GM18526 (cell line): Measurements from ENCODE around the gene NAALADL2.

ENCODE experiments used
- POLR2A ChIP-seq: IDR thresholded peaks from 3 replicates; pipeline ENCODE4 v1.6.1; 2011; ENCODE audit not compliant: insufficient read length; ENCODE audit errors: extremely low read depth

The NAALADL2 gene

DNA sequence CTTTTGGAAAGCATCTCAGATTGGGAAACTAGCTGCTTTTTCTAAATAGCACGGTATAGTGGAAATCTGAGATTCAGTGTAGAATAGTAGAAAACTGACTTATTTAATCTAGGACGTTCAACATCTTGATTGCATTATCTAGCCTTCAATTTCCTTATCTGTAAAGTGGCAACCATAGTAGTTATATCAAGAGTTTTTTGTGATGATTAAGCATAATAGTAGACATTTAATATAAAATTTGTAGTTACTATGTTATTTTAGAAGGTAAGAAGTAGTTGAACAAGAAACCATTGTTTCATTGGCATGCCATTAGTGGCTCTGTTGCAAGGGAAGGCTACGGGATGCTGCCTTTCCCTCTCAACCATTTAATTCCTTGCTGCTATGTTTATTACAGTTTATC, 367.3 kb downstream of the NAALADL2 start:
- TF ChIP-seq POLR2A: no peak

DNA sequence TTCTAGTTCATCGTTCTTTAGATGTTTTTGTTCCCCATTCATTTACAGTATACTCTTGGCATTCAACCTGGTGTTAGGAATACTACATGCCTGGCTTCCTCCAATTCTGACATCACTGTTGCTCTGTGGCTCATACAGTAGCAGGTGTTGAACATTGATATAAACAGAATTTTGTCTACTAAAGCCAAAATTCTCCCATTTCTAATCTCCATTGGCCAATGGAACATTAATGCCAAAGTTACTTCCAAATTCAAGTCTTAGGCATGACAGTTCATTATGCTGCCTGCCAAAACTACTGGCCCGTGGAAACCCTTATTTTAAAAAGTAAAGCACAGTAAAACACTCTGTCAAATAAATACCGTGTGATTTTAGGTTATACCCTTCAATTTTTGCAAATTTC, 368.0 kb downstream of the NAALADL2 start:
- no peak for TF ChIP-seq POLR2A

DNA sequence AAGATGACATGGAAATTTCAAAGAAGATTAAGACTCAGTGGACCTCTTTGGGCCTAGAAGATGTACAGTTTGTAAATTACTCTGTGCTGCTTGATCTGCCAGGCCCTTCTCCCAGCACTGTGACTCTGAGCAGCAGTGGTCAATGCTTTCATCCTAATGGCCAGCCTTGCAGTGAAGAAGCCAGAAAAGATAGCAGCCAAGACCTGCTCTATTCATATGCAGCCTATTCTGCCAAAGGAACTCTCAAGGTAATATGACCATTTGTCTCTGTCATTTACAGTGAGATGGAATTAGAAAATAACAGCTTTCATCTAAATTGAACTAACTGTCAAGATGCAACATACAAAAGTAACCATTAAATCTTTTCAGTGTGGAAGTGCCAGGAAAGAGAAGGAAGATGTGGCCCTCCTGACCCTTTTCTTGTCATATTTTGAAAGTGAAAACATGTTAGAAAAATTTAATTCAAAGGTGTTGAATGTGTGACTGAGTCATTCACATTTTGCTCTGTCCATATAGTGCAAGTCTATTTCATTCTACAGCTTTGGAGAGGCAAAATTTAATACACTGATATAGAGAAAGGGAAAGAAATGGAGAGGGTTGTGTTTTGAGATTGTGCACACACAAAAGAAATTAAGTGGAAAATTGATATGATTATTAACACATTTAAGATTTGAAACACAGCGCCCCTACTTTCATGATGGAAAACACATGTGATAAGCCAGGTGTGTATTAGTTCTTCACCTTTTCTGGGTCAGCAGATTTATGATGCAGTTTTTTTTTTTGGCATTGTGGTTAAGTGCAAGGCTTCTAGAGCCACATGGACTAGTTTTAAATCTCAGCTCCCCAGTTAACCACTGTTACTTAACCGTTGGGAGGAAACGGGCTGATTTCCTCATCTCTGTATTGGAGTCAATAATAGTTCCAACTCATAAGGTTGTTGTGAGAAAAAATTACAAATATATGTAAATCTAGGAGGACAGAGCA, 375.1 kb downstream of the NAALADL2 start:
- TF ChIP-seq POLR2A: no peak

DNA sequence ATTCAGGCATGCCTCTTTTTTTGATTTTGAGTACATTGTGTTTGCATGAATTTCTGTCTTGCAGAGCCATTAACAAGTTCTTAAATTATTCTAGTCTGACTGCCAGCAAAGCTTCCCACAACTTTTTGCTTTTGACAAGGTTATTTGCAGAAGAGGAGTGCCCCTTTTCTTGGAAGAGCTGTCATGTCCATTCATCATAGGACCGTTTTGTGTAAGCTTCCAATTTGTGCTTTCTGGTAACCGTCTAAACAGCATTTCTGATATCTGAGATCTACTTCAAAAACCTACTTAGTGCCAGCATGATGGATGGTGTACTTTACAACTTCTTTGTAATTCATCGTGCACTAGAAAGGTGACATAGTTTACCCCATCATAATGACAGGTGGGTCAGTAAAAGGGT, 379.7 kb downstream of the NAALADL2 start:
- no peak for TF ChIP-seq POLR2A

DNA sequence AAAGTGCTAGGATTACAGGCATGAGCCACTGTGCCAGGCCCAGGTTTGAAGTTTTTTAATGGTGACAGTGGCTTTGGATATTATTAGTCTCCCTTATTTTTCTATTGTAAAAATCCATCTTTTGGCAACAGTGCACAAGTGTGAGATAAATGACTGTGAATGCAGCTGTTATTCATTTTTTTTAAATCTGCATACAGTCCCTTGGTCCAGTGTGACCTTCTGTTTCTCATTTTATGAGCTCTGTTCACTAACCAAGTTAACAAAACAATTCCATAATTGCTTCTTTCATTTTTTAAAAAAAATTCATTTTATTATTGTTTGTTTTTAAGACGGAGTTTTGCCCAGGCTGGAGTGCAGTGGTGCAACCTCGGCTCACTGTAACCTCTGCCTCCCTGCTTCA, 381.8 kb downstream of the NAALADL2 start:
- TF ChIP-seq POLR2A: no peak

DNA sequence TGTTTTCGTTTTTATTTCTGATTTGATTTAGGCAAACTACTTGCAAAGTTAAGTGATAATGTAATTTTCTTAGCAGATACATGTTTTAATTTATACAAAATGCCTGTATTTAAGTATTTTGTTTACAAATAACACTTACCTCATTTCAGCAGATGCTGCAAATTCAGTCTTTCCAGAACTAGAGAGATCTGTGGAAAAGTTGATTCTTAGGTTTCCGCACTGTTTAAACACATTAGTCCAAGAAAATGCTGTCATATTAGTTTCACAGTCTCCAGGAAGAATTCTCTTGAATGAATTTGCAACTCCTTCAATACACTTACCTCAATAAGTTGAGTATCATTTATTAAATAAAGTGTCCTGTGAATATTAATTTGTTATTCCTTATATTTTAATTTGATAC, 383.1 kb downstream of the NAALADL2 start:
- no peak for TF ChIP-seq POLR2A

DNA sequence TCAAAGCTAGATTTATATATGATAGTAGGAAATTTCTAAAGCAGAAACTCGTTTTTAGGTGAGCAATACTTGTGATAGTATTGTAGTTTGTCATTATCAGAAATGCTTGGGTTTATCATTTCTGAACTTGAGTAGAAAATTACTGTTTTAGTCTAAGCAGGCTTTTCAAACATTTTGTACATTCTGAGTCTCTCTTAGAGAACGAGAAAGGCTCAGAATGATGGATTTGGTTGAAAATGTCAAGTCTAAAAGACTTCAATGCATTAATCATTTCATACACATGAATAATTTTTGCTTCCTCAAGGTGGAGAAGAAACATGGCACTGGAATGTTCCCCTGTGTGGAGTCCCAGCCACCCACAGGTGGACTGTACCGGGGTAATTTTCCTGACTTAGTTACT, 387.1 kb downstream of the NAALADL2 start:
- TF ChIP-seq POLR2A: no peak

DNA sequence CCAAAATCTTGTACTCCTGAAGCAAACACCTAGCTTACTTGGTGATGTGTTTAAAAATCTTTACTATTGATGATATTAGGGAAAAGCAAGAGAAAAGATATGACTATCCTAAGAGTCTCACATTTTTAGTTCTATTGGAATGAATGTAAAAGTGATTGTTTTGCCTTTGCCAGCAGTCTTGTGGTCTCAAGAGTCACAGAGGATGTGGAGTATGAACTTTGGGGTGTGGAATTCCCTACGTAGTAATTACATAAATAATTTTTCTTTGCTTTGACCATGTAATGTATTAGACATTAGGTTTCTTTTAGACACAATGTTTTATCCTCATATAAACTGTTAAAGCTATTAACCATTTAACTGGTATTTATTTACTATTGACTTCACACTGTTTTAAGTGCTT, 387.6 kb downstream of the NAALADL2 start:
- no peak for TF ChIP-seq POLR2A

DNA sequence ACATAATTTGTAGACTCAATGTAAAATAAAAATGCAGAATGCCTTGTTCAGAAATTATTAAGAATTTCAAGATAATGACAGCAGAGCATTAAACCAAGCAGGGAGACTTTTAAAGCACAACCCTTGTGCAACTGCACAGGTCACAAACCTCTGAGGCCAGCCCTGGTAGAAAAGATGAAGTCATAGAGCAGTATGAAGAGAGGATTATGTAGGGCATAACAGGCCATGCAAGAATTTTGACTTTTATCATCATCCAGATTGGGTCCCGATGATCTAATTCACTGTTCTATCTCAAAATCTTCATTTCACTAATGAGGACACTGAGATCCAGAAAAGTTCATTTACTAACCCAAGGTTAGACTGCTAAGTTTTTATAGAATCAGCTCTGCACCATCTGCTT, 388.5 kb downstream of the NAALADL2 start:
- no peak for TF ChIP-seq POLR2A

DNA sequence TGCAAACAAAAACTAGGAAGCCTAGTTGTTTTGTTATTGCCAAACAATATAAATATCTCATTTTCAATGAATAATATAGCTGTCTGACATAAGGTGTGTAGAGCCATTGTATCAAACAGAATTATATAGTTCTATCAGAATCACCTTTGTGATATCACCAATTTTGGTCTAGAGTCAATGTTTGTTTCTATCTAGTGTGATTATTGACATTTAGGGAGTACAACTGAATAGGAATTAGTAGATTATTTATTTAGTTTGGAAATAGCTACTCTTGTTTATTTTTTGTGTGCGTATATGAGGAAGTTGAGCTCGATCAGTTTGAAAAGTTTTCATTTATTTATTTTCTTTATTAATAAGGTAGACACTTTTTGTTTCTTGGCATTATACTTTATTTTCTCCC, 389.7 kb downstream of the NAALADL2 start:
- TF ChIP-seq POLR2A: no peak

DNA sequence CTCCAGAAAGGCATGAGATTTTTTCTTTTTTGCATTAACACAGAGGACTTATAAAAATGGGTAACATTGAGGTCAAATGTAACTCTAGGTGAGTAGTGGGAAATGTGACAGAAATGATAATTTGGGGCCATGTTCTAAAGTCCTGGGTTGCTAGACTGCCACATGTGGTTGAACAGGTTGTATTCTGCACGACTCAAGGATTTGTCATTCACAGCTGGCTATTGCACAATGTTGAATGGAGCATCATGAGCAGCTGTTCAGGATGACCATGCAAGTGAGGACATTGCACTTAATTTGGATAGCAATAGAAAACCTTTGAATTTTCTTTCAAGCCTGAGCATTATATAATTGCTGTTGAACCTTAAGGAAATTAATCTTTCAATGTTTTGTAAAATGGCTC, 396.6 kb downstream of the NAALADL2 start:
- TF ChIP-seq POLR2A: no peak

DNA sequence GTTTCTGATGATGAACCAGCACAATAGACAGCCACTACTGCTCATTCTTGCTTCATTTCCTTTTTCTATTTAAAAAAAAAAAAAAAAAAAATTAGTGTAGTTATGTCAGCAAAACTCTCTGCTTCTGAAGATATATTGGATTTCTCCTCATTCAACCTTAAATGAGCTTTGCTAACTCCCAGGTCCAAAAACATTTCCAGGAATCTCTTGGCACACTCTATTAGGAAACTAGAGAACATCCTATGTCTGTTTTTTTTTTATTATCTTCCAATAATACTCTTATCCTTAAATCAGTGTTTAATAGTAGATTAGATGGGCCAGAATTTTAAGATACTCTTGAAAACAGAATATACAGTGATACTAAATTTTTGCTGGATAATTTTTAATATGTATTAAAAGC, 398.0 kb downstream of the NAALADL2 start:
- no peak for TF ChIP-seq POLR2A

DNA sequence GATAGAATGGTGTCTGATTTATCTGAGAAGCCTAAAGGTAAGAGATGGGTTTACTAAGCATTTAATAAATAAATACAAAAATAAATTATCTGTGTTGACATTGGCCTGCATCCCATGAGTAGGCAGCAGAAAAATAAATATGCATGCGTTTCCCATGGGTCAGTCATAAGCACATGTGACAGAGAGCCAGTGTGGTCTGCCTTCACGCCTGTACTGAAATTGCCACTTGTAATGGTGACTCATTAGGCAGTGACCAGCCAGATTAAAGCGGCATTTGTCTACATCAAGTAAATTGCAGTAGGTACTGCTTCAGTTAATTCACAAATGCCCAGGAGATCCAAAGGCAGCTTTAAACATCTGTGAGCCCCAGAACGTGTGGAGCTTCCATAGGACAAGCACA, 399.6 kb downstream of the NAALADL2 start:
- no peak for TF ChIP-seq POLR2A

DNA sequence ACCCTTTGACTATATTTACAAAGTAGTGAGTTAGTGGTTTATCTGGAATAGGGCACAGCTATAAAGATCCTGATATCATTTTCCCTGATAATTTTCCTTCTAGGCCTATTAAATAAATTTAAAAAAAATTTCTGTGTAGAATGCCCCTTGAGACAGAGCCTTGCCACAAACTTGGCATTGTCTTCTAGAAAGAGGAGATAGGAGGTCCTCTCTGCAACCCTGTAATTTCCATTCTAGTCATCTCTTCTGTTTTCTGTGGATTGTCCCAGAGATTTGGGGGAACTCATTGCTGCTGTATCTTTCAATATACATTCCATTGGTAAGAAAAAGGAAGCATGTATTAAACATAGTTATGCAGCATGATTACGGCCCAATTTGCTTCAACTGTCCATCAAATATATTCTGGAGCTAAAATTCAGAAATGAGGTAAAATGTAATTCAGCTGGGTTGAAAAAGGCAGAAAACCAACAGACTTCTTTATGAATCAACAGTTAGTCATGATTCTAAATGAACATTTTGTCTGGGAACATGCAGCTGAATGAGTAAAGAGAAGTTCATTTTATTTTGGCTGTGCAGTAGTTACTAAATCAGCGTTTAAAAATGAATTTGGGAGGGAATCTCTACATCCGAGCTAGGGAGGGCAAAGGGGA, 401.1 kb downstream of the NAALADL2 start:
- TF ChIP-seq POLR2A: no peak

DNA sequence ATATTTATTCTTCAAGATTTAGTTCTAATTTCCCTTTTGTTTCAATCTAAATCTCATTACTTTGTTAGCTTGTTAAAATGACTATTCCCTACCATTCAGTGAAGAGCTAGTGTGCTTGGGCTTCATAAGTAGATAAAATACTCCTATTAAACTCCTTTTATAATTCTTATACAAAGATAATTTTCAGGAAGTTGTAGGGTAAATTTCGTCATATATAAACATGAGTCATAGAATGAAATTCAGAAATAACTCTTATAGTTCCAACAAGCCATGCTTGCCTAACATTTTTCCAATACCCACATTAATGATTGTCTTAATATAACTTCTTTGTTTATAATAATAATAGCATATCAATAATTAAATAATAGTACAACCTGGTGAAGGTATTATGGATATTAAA, 407.3 kb downstream of the NAALADL2 start:
- no peak for TF ChIP-seq POLR2A

DNA sequence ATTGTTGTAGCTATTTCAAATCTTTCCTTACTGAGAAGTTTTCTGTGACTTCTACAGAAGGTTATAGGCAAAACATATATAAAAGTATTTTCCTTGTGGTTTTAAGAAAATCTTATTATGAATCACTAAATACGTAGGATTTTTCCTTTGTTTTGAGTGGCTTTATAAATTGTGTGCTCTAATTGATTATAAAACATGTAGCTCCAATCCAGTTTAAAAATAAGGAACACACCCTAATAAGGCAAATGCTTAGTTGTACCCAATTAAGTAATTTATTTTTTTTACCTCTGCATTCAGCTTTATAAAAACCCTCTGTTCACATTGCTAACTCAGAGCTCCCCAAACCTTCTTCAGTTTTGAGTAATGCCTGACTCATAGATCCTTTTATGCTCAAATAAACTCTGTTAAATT, 408.0 kb downstream of the NAALADL2 start:
- TF ChIP-seq POLR2A: no peak

DNA sequence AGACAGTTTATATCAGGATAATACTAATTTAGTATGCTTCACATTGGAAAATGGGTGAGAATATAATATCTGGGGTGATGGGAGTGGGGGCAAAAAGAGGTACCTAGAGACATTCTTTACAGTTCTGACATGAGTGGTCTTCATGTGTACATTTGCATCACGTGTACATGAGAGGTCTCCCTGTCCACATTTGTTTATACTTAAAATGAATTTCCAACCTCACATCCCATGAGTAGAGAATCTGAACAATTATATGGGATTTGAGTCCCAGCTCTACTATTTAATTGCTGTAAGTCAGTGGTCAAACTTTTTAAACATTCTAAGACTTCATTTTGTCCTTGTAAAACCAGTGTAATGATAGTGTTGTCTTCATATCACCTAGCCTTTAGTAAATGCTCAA, 408.4 kb downstream of the NAALADL2 start:
- no peak for TF ChIP-seq POLR2A

DNA sequence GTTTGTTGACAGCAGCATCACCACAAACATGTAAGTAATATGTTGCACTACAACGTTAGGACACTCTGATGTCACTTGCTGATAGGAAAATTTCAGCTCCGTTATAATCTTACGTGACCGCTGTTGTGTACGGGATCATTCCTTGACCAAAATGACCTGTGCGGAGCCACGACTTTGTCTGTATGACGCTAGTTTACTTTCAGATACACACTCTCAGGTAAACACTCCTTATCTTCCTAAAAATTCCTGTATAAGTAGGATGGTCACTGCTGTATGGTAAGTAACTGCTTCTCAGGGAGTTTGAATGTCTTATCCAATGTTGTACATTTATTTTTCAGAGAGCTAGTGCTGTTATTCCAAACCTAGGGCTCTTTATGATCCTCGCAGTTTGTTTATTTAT, 410.3 kb downstream of the NAALADL2 start:
- TF ChIP-seq POLR2A: no peak
